ENCODE results near the gene ARL9.
A peak's percentile ranks its signal among the peaks of the same experiment; 100 is the strongest.

ARL9 gene

DNA sequence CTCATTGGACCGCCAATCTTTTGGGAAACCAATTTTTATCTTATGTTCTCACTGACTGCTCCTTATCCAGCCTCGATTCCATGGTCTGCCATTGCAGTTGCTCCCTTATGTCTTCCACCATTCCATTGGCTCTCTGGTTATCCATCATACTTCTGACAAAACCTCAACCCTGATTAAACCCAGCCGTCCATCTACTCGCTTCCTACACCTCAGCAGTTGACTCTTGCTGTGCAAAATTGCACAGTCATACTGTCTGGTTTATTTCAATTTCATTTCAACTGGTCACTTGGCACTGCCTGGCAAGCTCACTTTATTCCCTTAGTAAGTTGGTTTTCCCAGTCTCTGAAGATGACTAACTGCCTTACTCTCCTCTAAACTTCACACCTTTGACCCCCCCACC, 26.2 kb downstream of the ARL9 start:
- no peak for DNase-seq (ENCODE audit: low read depth, low spot score)

DNA sequence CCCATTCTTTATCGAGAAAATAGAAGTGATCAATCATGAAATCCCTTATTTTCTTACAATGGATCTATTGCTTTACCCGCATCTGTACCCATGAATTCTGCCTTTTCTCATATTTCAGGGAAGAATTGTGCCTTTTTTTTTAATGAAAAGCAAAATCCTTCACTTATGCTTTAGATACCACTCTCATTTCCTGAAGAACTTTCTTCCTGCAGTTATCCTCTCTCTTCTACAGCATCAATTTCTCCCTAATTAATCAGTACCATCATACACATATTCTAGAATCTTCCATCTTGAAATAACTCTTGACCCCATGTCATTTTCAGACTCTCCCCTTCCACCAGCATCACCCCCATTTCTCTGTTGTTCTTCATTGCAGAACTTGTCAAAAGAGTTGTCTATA, 26.6 kb downstream of the ARL9 start:
- DNase-seq (ENCODE audit: low read depth, low spot score): no peak

DNA sequence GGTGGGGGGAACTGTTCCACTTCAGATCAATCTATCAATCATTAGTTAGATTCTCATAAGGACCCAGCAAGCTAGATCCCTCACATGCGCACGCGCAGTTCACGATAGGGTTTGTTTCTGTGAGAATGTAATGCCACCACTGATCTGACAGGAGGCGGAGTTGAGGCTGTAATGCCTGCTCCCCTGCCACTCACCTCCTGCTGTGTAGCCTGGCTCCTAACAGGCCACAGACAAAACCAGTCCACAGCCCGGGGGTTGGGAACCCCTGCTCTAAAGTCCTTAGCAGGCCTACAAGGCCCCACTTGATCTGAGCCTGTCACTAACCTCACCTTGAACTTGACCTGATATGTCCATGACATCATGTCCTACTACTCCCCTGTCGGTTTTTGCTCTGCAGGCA, 30.3 kb downstream of the ARL9 start:
- no peak for DNase-seq (ENCODE audit: low read depth, low spot score)

DNA sequence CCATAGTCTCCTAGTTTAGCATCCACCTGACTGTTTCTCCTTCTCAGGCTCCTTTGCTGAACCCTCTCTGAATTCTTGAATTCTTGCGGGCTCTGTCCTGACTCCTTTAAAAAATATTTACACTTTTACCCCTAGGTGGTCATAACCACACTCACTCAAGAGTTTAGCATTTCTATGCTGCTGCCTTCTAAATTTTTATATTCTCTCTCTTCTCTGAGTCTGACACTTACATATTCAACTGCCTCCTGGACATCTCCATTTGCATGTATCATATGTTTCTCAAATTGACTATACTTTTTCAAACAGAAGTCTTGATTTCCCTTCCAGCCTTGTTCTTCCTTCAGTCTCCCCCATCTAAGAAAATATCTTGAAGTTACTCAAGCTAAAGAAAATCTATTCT, 31.6 kb downstream of the ARL9 start:
- no peak for DNase-seq (ENCODE audit: low read depth, low spot score)

DNA sequence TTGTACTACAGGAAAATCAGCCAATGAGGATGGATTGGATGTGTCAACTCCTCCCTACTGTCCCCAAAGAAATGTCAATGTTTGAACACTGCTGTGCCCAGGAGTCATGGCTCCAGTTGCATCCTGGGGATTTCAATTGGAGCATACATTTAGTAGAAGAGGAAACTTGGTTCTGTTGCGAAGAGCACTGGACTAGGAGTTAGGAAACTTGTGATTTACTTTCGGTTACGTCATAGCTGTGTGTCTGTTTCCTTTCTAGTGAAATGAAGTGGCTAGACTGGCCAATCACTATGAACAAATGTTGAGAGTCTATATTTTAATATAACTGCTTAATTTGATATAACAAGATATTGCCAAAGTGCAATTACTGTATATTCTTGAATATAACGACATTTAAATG, 35.2 kb downstream of the ARL9 start:
- no peak for DNase-seq (ENCODE audit: low read depth, low spot score)

DNA sequence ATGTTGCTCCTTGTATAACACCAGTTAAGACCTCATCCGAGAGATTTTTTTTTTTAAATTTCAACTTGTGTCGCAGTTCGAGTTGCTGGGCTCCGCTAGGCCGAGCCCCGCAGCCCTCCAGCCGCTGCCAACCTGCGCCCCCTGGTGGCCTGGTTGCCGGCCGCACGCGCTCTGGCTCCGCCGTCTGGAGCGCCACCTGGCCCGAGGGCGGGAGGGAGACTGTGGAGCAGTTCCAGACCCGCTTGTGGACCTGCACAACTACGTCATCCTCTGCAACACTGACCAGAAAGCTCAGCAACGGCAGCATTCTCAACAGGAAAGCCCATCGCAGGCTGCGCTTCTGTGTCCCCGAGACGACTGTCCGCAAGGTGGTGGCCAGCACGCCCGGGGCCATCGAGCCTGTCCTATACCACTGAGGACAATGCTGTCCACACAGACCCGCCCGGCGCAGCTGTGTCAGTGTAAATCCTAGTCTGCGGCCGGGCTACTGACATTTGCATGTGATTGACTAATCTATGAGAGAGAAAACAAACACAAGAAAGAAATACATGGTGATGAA, 39.1 kb downstream of the ARL9 start:
- DNase-seq (ENCODE audit: low read depth, low spot score): peak; percentile 96

DNA sequence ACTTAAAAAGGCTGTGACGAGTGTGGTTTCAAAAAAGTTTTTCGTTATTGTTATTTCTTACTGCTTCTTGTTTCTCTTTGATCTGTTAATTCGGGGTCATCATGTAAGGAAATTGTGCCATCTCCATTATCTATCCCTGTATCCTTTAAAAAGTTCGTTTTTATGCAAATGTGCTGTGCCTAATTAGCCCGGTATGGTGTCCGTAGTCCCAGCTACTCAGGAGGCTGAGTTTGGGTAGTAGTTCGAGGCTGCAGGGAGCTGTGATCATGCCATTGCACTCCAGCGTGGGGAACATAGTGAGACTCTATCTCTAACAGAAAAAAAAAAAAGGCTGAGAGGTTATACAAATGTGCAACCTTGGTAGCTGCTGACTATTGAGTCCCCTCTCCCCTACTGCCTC, 45.1 kb downstream of the ARL9 start:
- DNase-seq (ENCODE audit: low read depth, low spot score): no peak

DNA sequence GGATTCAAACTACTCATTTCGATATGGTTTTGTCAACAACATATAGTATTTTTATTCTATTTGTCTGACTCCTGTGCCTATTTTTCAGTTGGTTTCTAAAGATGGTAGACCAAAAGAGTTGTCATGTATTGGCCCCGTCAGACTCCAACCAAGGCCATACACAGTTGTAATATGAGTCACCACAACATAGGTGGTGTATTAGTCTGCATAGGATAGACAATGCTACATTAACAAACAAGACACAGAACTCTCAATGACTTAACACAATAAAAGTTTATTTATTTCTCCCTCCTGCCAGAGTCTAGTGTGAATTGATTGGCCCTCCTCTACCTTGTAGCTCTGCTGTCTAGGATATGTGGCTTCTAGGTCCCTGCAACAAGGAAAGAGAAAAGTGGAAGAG, 45.9 kb downstream of the ARL9 start:
- DNase-seq (ENCODE audit: low read depth, low spot score): no peak

DNA sequence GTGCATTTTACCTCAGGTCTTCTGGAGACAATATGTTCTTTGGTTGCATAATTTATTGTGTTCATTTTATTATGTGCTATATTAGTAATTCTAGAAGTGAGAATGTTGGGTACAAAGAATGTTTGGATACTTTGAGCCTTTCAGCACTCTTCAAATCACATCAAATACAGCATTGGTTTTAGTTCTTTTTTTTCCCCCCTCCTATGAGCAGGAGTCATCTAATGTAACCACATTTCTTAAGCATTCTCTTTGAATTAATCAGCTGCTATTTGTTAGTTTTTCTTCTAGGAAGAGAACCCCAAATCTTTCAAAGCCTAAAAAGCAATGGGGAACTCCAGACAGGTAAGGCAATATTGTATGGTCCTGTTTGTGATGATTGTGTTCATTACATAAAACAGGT, 46.7 kb downstream of the ARL9 start:
- no peak for DNase-seq (ENCODE audit: low read depth, low spot score)

DNA sequence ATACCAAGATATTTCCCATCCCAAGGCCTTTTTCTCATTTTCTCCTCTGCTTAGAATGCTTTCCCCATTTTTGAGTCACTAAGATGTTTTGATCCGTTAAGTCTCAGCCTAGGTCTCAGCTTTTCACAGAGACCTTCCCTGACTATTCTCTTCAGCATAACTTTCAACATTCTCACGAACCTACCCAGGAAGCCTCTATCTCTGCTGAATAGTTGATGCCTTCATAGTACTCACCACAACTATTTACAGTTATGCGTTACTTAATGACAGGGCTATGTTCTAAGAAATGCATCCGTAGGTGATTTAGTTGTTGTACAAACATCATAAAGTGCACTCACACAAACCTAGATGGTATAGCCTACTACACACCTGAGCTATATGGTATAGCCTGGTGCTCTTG, 64.5 kb downstream of the ARL9 start:
- DNase-seq (ENCODE audit: low read depth, low spot score): peak; percentile 73

All from astrocyte of the hippocampus (primary cell).